OCI-M2 (cell line): ENCODE results near the gene PLEKHO2.
"Not testable (repeated sequence)": the region's sequence is repeated elsewhere in the genome, so short reads cannot be mapped to it uniquely, and the experiment has no call there.

Experiments
- DNase-seq: peaks from one replicate; lab custom pipeline; 2025; ENCODE audit not compliant: unreplicated experiment; lab: John Stamatoyannopoulos, UW

Gene PLEKHO2, protein sequence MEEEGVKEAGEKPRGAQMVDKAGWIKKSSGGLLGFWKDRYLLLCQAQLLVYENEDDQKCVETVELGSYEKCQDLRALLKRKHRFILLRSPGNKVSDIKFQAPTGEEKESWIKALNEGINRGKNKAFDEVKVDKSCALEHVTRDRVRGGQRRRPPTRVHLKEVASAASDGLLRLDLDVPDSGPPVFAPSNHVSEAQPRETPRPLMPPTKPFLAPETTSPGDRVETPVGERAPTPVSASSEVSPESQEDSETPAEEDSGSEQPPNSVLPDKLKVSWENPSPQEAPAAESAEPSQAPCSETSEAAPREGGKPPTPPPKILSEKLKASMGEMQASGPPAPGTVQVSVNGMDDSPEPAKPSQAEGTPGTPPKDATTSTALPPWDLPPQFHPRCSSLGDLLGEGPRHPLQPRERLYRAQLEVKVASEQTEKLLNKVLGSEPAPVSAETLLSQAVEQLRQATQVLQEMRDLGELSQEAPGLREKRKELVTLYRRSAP

DNA sequence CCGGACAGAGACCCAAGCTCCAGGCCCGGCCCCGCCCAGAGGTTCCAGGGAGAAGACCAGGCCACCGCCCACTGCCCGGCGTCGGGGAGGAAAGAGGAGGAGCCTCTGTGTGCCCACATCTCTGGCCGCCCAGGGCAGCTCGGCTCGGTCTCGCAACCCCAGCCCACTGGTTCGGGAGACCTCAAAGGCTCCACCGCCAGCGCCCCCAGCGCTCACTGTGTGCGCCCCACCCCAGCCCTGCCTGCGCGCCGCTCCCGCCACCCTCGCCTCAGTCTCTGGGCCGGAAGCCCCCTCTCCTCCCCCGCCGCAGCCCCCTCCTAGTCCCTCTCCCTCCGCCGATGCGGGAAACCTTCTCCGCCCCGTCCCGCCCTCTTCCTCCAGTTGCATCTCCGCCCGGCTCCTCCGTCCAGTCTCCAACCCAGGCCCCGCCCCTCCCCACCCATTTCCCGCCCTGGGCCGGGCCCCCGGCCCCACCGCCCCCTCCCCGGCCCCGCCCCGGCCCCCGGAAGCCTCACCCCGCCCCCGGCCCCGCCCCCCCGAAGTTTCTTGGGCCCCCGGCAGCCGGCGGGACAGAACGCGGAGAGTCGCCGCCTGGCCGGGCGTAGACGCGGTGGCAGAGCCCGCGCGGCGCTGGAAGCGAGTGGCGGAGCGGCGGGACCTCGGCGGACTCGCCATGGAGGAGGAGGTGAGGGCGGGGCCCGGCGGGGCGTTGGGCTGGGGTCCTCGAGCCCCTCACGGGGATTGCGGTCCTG is at the start of gene PLEKHO2:
Gene PLEKHO2, plus strand, starts transcription at position 572 of the 752 bp plus-strand sequence. Its CDS starts 102 bp downstream, at position 674.
- DNase-seq, result peak; percentile 40

DNA sequence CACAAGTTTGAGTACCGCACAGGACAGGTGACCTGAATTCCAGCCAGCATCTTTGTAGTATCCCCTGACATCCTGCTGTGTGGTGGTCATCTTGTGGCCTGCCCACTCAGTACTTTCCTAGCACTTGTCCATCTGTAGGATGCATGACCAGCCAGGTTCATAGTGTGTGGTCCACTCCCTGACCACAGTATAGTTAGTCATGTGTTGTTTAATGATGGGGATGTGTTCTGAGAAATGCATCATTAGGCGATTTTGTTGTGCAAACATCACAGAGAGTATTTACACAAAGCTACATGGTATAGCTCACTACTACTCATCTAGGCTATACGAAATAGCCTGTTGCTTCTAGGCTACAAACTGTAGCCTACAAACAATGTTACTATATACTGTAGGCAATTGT is 49.4 kb upstream of the PLEKHO2 start:
- no peak for DNase-seq

DNA sequence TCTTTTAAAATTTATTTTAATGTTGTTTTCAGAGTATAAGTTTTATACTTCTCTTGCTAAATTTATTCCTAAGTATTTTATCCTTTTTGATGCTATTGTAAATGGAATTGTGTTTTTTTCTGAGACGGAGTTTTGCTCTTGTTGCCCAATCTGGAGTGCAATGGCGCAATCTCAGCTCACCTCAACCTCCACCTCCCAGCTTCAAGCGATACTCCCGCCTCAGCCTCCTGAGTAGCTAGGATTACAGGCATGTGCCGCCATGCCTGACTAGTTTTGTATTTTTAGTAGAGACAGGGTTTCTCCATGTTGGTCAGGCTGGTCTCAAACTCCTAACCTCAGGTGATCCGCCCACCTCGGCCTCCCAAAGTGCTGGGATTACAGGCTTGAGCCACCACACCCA is 46.4 kb upstream of the PLEKHO2 start:
- not testable (repeated sequence) for DNase-seq

DNA sequence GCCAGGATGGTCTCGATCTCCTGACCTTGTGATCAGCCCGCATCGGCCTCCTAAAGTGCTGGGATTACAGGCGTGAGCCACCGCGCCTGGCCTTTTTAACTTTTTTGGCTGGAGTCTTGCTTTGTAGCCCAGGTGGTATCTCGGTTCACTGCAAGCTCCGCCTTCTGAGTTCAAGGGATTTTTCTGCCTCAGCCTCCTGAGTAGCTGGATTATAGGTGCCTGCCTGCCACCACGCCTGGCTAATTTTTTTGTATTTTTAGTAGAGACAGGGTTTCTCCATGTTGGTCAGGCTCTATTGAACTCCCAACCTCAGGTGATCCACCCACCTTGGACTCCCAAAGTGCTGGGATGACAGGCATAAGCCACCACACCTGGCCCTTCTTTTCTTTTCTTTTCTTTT is 45.8 kb upstream of the PLEKHO2 start:
- DNase-seq, result not testable (repeated sequence)

DNA sequence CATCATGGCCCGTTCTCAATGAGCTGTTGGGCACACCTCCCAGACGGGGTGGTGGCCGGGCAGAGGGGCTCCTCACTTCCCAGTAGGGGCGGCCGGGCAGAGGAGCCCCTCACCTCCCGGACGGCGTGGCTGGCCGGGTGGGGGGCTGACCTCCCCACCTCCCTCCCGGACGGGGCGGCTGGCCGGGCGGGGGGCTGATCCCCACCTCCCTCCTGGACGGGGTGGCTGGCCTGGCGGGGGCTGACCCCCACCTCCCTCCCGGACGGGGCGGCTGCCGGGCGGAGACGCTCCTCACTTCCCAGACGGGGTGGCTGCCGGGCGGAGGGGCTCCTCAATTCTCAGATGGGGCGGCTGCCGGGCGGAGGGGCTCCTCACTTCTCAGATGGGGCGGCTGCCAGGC is 42.8 kb upstream of the PLEKHO2 start:
- DNase-seq, result not testable (repeated sequence)

DNA sequence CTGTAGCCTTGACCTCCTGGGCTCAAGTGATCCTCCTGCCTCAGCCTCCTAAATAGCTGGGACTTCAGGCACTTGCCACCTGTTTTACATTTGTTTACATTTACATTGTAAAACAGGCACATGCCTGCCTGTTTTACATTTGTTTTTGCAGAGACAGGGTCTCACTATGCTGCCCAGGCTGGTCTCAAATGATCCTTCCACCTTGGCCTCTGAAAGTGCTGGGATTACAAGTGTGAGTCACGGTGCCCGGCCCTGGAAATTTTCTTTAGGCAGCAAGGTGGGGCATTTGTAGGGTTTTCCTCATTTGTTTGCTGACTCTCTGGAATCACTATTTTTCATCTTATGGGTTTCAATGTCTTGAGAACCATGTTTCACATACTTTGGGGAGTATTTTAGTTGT is 41.2 kb upstream of the PLEKHO2 start:
- DNase-seq, result no peak

DNA sequence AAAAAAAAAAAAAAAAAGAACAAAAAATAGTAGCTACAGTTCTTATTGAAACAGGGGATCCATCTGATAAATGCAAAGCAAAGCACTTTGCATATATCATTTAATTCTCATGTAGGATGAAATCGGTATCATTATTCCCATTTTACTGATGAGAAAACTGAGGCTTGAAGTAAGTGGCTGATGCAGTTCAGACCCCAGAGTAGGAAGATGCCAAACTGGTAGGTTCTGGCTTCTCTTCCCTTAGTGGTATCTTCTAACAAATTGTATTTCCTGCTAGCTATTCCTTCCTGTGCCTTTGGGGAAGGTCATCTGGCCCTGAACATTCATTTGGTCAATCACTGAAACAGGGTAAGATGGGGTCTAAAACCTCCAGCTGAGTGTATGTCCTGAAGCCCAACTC is 38.2 kb upstream of the PLEKHO2 start:
- no peak for DNase-seq

DNA sequence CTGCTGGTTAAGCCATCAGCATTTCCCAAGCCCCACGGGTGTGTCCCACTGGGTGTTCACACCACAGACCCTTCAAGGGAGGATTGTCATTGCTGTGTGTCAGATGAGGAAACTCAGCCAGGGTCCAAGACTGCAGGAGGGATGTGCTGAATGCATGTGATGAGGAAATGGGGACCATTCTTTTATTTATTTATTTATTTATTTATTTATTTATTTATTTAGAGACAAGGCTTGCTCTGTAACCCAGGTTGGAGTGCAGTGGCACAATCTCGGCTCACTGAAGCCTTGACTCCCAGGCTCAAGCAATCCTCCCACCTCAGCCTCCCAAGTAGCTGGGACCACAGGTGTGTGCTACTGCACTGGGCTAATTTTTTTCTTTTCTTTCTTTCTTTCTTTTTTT is 37.1 kb upstream of the PLEKHO2 start:
- DNase-seq, result no peak

DNA sequence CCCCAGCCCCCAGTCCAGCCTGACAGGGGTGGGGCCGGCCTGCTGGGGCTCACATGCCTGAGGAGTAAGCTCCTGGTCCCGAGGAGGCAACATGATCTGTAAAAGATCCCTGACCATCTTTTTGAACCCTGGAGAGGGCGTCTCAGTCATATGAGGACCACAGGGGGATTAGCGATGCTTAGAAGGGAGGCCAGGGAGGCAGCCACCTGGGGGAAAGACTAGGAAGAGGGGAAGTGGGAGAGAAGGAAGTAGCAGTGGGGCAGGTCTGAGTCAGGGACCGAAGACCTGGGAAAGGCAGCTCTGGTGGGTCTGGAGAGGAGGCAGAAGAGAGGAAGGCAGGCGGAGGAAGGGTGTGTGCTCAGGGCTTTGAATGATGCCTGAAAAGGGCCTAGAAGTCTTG is 35.2 kb upstream of the PLEKHO2 start:
- no peak for DNase-seq

DNA sequence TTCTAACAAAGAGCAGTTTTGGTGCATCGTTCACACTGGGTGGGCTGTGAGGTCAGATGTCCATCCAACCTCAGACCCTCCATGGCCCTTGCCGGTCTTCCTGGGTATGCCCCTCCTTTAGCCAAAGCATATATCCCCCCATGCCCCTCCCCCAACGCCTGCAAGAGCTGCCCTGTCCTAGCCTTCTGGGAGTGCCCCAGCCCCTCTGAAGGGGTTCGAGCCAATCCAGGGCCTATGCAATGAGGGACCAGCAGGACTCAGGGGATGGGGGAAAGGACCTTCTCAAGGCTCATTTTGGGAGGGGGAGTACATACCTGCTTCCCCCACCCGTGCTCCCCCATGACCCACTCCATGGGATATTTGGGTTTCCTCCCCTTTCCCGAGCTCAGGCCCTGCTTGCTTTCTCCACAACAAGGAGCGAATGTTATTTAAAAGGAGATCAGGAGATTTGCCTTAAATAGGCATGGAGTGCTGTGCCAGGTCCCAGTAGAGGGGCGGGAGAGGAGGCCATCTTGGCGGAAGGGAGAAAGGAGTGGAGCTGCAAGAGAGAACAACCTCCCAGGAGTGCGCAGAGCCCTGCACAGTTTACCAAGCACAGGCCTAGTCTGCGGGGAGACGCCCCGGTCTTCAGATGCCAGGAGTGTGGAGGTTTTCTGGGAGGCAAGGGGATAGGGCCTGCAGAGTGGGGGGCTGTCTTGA is 34.5 kb upstream of the PLEKHO2 start:
- no peak for DNase-seq

DNA sequence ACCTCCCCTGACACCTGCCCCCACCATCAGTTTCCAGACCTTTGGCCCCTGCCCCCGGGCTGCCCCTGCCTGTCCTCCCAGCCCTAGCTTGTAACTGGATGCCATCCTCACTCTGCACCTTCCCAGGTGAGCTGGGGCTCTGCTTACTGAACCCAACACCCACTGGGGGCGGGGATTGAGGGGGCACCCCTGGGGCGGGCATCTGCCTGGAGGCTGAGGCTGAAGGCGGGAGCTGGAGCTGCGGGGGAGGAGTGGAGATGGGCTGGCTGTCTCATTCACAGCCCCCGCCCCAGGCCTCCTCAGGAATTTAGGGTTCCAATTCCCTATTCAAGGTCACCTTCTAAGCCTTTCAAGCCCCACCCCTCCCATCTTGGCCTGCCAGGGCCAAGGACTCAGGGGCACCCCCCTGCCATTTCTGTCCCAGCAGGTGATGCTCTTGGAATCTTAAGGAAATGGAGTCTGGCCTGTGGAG is 33.9 kb upstream of the PLEKHO2 start:
- no peak for DNase-seq

DNA sequence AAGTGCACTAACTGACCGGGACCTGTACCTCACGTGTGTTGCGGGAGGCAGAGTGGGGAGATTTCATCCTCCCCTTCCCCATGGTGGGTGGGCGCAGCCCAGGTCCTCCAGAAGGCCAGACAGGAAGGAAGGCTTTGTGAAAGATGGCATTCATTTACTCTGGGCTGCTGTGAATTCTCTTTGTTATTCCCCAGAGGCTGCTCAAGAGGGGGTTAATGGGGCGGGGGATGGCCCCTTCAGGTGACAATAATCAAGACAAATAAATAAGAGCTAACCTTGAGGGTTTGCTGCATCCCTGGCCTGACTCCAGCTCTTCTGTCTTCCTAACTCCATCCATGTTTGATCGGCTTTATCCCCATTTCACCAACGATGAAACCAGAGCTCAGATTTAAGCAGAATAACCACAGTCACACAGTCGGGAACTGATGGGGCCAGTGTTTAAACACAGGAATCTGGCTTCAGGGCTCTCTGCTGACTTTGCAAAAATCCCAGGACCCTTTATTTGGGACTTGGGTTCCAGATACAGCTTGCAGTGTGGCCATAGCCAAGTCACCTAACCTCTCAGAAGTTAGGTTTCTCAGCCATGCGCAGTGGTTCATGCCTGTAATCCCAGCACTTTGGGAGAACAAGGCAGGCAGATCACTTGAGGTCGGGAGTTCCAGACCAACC is 32.8 kb upstream of the PLEKHO2 start:
- no peak for DNase-seq

DNA sequence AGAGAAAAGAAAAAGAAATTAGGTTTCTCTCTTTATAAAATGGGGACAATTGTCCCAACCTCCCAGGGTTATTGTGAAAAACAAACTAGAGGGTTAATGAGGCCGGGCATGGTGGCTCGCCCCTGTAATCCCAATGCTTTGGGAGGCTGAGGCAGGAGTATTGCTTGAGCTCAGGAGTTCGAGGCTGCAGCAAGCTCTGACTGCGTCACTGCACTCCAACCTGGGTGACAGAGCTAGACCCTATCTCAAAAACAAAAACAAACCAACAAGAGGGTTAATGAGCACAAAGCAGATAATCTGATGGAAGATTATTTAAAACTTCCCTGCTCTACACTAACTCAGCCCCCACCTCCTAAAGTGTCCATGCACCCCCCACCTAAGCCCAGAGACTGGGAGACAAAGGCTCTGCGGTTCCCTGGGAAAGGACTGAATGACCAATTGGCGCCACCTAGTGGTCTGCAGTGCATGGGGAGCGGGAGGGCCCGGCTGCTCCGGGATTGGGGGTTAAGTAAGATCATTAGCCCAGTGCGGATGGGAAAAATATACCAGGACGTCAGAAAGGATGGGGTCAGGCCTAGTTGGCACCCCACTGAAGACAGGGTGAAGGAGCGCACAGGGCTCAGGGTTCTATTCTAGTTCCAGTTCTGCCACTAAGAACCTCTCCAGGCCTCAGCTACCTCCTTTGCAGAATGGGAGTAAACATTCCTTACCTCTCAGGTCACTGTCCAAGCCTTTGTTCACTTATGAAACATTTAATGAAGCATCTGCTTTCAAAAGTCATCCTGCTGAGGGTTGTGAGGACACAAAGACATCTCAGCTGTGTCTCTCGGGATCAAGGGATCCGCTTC is 31.8 kb upstream of the PLEKHO2 start:
- DNase-seq, result peak; percentile 28

DNA sequence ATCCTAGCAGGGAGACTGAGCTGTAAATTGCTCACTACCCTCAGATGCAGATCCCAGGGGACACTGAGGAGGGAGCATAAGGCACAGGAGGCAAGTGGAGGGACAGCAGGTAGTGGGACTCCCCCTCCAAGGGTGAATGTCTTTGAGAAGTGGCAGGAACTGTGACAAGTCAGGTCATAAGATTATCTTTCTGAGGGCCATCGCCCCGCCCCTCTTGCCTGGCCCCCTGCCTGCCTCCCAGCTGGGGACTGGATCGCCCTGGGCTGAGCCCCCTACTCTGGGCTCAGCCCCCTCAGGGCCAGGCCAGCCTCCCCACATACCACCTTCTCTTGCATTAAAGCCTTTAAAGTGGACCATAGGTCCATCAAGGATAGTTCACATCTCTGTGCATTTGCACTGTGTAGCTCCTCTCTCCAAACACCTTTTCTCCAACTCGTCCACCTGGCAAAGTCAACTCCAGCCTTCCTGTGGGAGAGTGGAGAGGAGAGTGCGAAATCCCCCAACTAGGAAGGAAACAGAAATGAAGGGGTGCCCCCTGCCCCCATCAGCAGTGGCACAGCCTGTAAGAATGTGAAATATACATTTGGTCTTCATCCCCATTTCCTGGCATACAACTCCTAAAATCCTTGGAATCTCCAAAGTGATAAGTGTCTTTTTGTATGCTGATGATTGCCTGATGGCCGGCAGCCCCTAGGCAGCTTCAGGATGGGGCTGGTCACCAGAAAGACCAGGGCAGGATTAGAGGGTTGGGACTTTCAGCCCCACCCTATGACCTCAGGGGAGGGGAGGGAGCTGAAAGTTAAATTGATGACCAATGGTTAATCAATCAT is 31.0 kb upstream of the PLEKHO2 start:
- no peak for DNase-seq

DNA sequence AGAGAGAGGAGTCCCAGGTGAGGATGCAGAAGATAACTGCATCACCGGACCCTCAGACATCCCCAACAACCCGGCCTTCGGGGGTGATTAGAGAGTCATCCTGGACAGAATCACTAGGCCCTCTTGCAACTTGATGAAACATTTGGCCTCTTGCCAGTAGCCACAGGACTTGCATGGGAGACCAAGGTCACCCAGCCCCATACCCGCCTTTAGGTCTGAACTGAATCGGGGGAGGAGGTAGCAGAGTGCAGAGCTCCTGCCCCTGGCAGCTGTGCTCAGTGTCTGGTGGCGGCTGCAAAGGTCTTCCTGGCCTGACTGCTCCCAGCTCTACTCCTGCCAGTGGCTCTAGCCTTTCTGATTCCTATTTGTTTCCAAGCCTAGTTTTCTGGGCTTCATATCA is 28.6 kb upstream of the PLEKHO2 start:
- DNase-seq, result no peak

DNA sequence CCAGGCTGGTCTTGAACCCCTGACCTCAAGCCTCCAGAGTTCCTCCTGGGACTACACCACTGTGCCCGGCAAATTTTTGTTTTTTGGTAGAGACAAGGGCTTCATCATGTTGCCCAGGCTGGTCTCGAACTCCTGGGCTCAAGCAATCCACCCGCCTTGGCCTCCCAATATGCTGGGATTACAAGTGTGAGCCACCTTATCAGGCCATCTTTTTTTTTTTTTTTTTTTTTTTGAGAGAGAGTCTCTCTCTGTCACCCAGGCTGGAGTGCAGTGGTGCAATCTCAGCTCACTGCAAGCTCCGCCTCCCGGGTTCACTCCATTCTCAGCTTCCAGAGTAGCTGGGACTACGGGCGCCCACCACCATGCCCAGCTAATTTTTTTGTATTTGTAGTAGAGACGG is 27.4 kb upstream of the PLEKHO2 start:
- DNase-seq, result not testable (repeated sequence)

DNA sequence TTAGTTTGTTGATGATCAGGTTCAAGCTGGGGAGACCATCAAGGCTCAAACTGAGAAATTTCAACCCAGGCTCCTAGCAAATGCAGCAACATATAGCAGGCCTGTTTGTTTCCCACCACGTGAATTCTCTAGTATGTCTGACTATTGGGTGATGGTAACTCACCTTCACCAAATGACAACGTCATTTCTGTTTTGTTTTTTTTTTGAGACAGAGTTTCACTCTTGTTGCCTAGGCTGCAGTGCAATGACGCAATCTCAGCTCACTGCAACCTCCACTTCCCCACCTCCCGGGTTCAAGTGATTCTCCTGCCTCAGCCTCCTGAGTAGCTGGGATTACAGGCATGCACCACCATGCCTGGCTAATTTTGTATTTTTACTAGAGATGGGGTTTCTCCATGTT is 26.8 kb upstream of the PLEKHO2 start:
- not testable (repeated sequence) for DNase-seq

DNA sequence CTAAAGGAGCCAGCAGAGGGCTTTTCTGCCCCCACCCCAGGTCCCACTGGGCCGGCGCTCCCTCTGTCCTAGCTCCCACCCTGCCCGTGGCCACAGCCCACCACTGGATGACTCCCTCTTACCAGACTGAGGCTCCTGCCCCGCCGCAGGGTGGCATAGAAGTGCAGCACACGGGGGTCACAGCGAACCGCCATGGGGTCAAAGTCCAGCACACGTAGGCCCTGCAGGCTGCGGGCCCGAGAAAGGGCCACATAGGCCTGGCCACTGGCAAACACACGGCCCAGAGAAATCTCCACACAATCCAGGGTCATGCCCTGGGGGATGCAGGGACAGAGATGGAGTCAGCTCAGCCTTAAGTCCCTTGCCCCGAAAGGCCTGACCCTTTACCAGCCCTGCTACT is 25.3 kb upstream of the PLEKHO2 start:
- no peak for DNase-seq

DNA sequence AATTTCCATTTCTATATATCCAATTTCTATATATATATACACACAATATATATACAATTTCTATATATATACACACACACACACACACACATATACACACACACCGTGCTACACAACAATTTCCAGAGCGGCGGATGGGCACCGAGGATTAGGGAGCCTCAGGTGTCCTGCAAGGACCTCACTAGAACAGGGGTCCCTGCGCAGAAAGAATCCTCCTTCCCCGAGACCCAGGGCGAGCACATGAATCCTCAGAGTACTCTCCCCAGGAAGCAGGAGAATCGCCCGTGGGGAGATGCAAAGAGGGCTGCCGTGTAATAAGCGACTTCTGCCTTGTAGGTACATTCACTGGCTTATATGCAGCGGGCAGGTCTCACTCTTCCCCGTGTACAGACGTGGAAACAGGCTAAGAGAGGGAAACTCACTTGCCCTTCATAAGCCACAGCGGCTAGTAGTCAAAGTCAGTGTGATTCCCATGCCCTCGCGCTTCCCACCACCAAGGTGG is 16.7 kb upstream of the PLEKHO2 start:
- no peak for DNase-seq
